ENCODE results near the gene LIN37. TPM values are rescaled to one million over a fixed set of nuclear protein-coding genes. Genes with fewer than 3 reads are reported as not detected.

Gene LIN37
- total and polyA plus RNA-seq, 9 of the 15 experiments (the other 6 are each of a cell fraction or from before 2014, with no cell fraction given) = 1.2 to 12.5 (median 8.6) TPM

- TF ChIP-seq ZKSCAN1 (IDR thresholded peaks at IDR 0.05; ENCODE audit: low read depth, low read length) = no peak
- no peak for TF ChIP-seq ZFP91 (CRISPR knock-in tag; IDR thresholded peaks at IDR 0.05)
- TF ChIP-seq PHF20 (IDR thresholded peaks at IDR 0.05; ENCODE audit: partially characterized antibody) = no peak
- no peak for TF ChIP-seq ZNF444 (CRISPR knock-in tag; IDR thresholded peaks at IDR 0.05)
- TF ChIP-seq ZNF766 (CRISPR knock-in tag; conservative IDR thresholded peaks at IDR 0.05) = no peak
- no peak for TF ChIP-seq LEF1 (IDR thresholded peaks at IDR 0.05)
- TF ChIP-seq CHD1 (IDR thresholded peaks at IDR 0.05; ENCODE audit: low read length) = peak; percentile 40
- TF ChIP-seq MTA3 (IDR thresholded peaks at IDR 0.05; ENCODE audit: borderline replicate concordance) = 0 out of 2 replicates have a peak, but pooled peaks have one; percentile 33
- no peak for TF ChIP-seq FOXO4 (CRISPR knock-in tag; IDR thresholded peaks at IDR 0.05)
- TF ChIP-seq CREM (IDR thresholded peaks at IDR 0.05; ENCODE audit: low read depth) = no peak
- TF ChIP-seq RBM14 (IDR thresholded peaks at IDR 0.05; ENCODE audit: borderline replicate concordance, insufficient read depth, low read depth, low read length) = no peak
- TF ChIP-seq ZNF740 (CRISPR knock-in tag; IDR thresholded peaks at IDR 0.05) = no peak
- no peak for TF ChIP-seq ZNF740 (tag; IDR thresholded peaks at IDR 0.05)
- TF ChIP-seq ZBTB43 (CRISPR knock-in tag; IDR thresholded peaks at IDR 0.05) = no peak
- no peak for TF ChIP-seq HIVEP1 (CRISPR knock-in tag; IDR thresholded peaks at IDR 0.05)
- TF ChIP-seq ATF3 (IDR thresholded peaks at IDR 0.05) = no peak
- TF ChIP-seq ATF3 (CRISPR knock-in tag; conservative IDR thresholded peaks at IDR 0.05) = no peak
- no peak for TF ChIP-seq GTF2A2 (tag; IDR thresholded peaks at IDR 0.05)
- no peak for TF ChIP-seq CSDE1 (IDR thresholded peaks at IDR 0.05)
- TF ChIP-seq RAD21 (CRISPR knock-in tag; conservative IDR thresholded peaks at IDR 0.05 in 1 of 2, IDR thresholded peaks at IDR 0.05 in 1 of 2) = no peak
These were observed 29.9 kb upstream of the LIN37 start (continued) for GRCh38 chr19:35718345-35719041.

All from K562 (cell line).